Thyroid gland (tissue), 4 donors: ENCODE data around the gene MAP7. TPM values are rescaled to one million over a fixed set of nuclear protein-coding genes. Genes with fewer than 3 reads are reported as not detected.

ENCODE experiments used
- DNase-seq, 2 donors: peaks; one replicate each; pipeline ENCODE4 v3.0.0-alpha.2; 2019
- H3K27ac ChIP-seq, 3 donors: fragments of 200-600 bp; sonication (generic); 1 replicate in 2 of 3; 2 replicates in 1 of 3; pipeline ENCODE4 v1.5.1; 2016 to 2019; ENCODE audit warnings: mild to moderate bottlenecking in 1 of 3, moderate library complexity in 1 of 3
- H3K27me3 ChIP-seq: fragments of 200-600 bp; sonication (generic); one replicate; pipeline ENCODE4 v1.5.1; 2019
- H3K36me3 ChIP-seq, 2 donors: fragments of 200-600 bp; sonication (generic); one replicate each; pipeline ENCODE4 v1.5.1; 2016 to 2019
- H3K4me1 ChIP-seq, 2 donors: fragments of 200-600 bp; sonication (generic); one replicate each; pipeline ENCODE4 v1.5.1; 2017 to 2019
- H3K4me3 ChIP-seq, 3 donors: fragments of 200-600 bp; sonication (generic); replicated peaks in 1 of 3; 1 replicate in 2 of 3; 2 replicates in 1 of 3; pipeline ENCODE4 v1.5.1; 2016; ENCODE audit warnings: mild to moderate bottlenecking in 1 of 3
- H3K9me3 ChIP-seq: fragments of 200-600 bp; sonication (generic); one replicate; pipeline ENCODE4 v1.5.1; 2017
- CTCF ChIP-seq, 6 experiments: fragments of 200-600 bp in 3 of 6; fragments of 450-650 bp in 3 of 6; sonication (generic) in 3 of 6; IDR thresholded peaks; one replicate each; pipeline ENCODE4 v1.5.1; 2016 to 2019; ENCODE audit warnings: antibody characterized with exemption in 6 of 6, mild to moderate bottlenecking in 2 of 6, inconsistent platforms in 1 of 6, moderate library complexity in 1 of 6
- POLR2A ChIP-seq, 2 donors: fragments of 450-650 bp; IDR thresholded peaks; one replicate each; pipeline ENCODE4 v1.6.1; 2017; ENCODE audit warnings: antibody characterized with exemption in 2 of 2, mild to moderate bottlenecking in 2 of 2, moderate library complexity in 1 of 2
- WGBS, 2 donors: methylation state at CpG; one replicate each; pipeline ENCODE4 v1.1.5; 2017; 5-methylcytosine and 5-hydroxymethylcytosine counted together
- intact Hi-C: fragments of 100-400 bp; cut with DNase I; formaldehyde crosslinking; loops from one replicate; pipeline ENCODE4 v1.15.1; 2023
- total RNA-seq, 4 donors: library from RNA; depleted of rRNA; stranded (reverse); fragments of >200 nt; gene quantifications; one replicate each; pipeline ENCODE4 v1.2.3, GENCODE V29; 2016

Gene MAP7
- total RNA-seq, 4 donors from 2014 or later: 24.5 to 46.0 (median 36.0) TPM

DNA sequence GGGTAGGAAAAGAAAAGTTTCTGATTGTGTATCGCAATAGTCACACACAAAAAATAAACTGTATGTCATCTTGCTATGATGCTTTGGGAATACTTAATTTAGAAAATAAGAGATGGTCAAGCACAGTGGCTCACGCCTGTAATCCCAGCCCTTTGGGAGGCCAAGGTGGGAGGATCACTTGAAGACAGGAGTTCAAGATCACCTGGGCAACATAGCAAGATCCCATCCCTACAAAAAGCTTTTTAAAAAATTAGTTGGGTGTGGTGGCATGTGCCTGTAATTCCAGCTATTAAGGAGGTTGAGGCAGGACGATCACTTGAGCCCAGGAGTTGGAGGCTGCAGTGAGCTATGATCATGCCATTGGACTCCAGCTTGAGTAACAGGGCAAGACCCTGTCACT, 27.6 kb downstream of the MAP7 start:
- H3K27ac ChIP-seq: no peak overlapping the region
- H3K4me1 ChIP-seq: peaks cover 26 to 29% of the 10 kb centered on the region in 2 donors
- DNase-seq: no peak
- 93 to 97% methylated on average over 3 of the region's 3 CpGs for WGBS, 2 donors
- H3K9me3 ChIP-seq: no peaks in the 10 kb centered on the region
- H3K36me3 ChIP-seq: no peaks in the 10 kb centered on the region
- intact Hi-C loops: no loop called here
- H3K4me3 ChIP-seq: no peak overlapping the region
- no peaks in the 10 kb centered on the region for H3K27me3 ChIP-seq
- TF ChIP-seq CTCF (IDR thresholded peaks at IDR 0.05): no peak
- no peak for TF ChIP-seq POLR2A (IDR thresholded peaks at IDR 0.05)

DNA sequence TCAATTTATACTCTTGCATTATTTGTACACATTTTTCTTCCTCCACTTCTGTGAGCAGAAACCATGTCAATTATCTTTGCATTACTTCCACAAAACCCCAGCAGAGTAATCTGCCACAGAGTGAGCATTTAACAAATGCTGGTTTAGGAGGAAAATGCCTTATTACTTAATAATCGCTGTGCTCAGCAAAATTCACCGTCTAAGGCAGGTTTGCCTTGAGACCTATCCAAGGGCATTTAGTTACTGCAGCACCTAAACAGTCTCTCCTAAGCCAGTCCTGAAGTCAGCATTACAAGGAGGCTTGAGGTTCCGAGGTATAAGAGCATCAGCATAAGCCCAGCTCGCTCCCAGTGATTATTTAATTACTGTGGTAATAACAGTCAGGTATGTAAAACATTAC, 28.3 kb downstream of the MAP7 start:
- no peak for DNase-seq
- intact Hi-C loops: no loop called here
- no peaks in the 10 kb centered on the region for H3K36me3 ChIP-seq
- 73 to 89% methylated on average over 4 of the region's 4 CpGs for WGBS, 2 donors
- TF ChIP-seq POLR2A (IDR thresholded peaks at IDR 0.05) (no peak), CTCF (IDR thresholded peaks at IDR 0.05) (no peak)
- no peak overlapping the region for H3K27ac ChIP-seq
- no peaks in the 10 kb centered on the region for H3K27me3 ChIP-seq
- peaks cover 24 to 28% of the 10 kb centered on the region in 2 donors for H3K4me1 ChIP-seq
- H3K9me3 ChIP-seq: no peaks in the 10 kb centered on the region
- no peak overlapping the region for H3K4me3 ChIP-seq

GRCh38 chr6:136521427-136521826, 28.8 kb downstream of the MAP7 start:
- no peak overlapping the region for H3K27ac ChIP-seq
- TF ChIP-seq POLR2A (IDR thresholded peaks at IDR 0.05) (no peak), CTCF (IDR thresholded peaks at IDR 0.05) (no peak)
- intact Hi-C loops: no loop called here
- 86 to 89% methylated on average over 2 of the region's 2 CpGs for WGBS, 2 donors
- H3K4me3 ChIP-seq: no peak overlapping the region
- no peaks in the 10 kb centered on the region for H3K9me3 ChIP-seq
- H3K4me1 ChIP-seq: peaks cover 23 to 24% of the 10 kb centered on the region in 2 donors
- no peaks in the 10 kb centered on the region for H3K36me3 ChIP-seq
- DNase-seq: no peak
- H3K27me3 ChIP-seq: no peaks in the 10 kb centered on the region

- intact Hi-C loops: no loop called here
- no peak for DNase-seq
- WGBS, 2 donors: 92 to 97% methylated on average over 3 of the region's 3 CpGs
- no peaks in the 10 kb centered on the region for H3K36me3 ChIP-seq
- H3K4me1 ChIP-seq: peaks cover 18 to 19% of the 10 kb centered on the region in 2 donors
- TF ChIP-seq POLR2A (IDR thresholded peaks at IDR 0.05): no peak
- TF ChIP-seq CTCF (IDR thresholded peaks at IDR 0.05): no peak
- H3K9me3 ChIP-seq: no peaks in the 10 kb centered on the region
- no peak overlapping the region for H3K4me3 ChIP-seq
- no peaks in the 10 kb centered on the region for H3K27me3 ChIP-seq
- no peak overlapping the region for H3K27ac ChIP-seq
These were observed 29.7 kb downstream of the MAP7 start for GRCh38 chr6:136520517-136520916.

GRCh38 chr6:136517582-136517981, 32.6 kb downstream of the MAP7 start:
- WGBS, 2 donors: 76 to 81% methylated on average over 3 of the region's 3 CpGs
- TF ChIP-seq CTCF (IDR thresholded peaks at IDR 0.05) (no peak), POLR2A (IDR thresholded peaks at IDR 0.05) (no peak)

More at GRCh38 chr6:136517582-136517981, 32.6 kb downstream of the MAP7 start:
- Histone ChIP-seq H3K36me3 (no peaks in the 10 kb centered on the region), H3K27ac (peak overlapping the region in 1 of 3 donors; percentile 64), H3K27me3 (no peaks in the 10 kb centered on the region), H3K4me1 (peaks cover 22 to 23% of the 10 kb centered on the region in 2 donors), H3K9me3 (no peaks in the 10 kb centered on the region), H3K4me3 (no peak overlapping the region)
- intact Hi-C loops: no loop called here
- no peak for DNase-seq
